Panc1 (cell line): Measurements from ENCODE around the gene MMP17. TPM values are rescaled to one million over a fixed set of nuclear protein-coding genes. Genes with fewer than 3 reads are reported as not detected.

Source experiments
- ATAC-seq: fragments of 200-7000 bp; cut with Tn5 transposase; 2 replicates; pipeline ENCODE4 v1.9.1; 2020; ENCODE audit warnings: mild to moderate bottlenecking, moderate library complexity
- BruUV-seq: library from RNA; stranded (reverse); fragments of 400-500 nt; replicated peaks from 2 replicates; lab custom pipeline; 2021; lab: Mats Ljungman, UMichigan
- CTCF ChIA-PET: fragments of 300-600 bp; sonication (Branson Sonifier 250); formaldehyde crosslinking; loops from one replicate; lab custom pipeline; 2022; ENCODE audit warnings: antibody characterized with exemption; lab: Charles Lee
- POLR2A ChIA-PET: fragments of 300-600 bp; sonication (Branson Sonifier 250); formaldehyde crosslinking; loops from one replicate; lab custom pipeline; 2022; ENCODE audit warnings: antibody characterized with exemption; lab: Charles Lee
- DNase-seq: peaks from one replicate; pipeline ENCODE4 v3.0.0-alpha.2; 2010; ENCODE audit warnings: low read depth, low spot score
- H3K27ac ChIP-seq: 2 replicates; pipeline ENCODE4 v1.5.1; 2011; ENCODE audit warnings: mild to moderate bottlenecking, low read length, inconsistent platforms
- H3K27me3 ChIP-seq: fragments of 200-500 bp; sonication (Bioruptor generic); 2 replicates; pipeline ENCODE4 v1.6.0; 2014; ENCODE audit warnings: low read length, inconsistent platforms; ENCODE audit not compliant: control insufficient read depth, insufficient read depth
- H3K36me3 ChIP-seq: fragments of 200-500 bp; sonication (Bioruptor generic); 2 replicates; pipeline ENCODE4 v1.5.1; 2014; ENCODE audit warnings: inconsistent platforms, mild to moderate bottlenecking, low read length, moderate library complexity; ENCODE audit not compliant: control insufficient read depth, insufficient read depth
- H3K4me1 ChIP-seq: 2 replicates; pipeline ENCODE4 v1.5.1; 2011; ENCODE audit warnings: inconsistent platforms, mild to moderate bottlenecking, low read length, moderate library complexity; ENCODE audit not compliant: control insufficient read depth, insufficient read depth
- H3K4me3 ChIP-seq, 2 experiments: 2 replicates each; pipeline ENCODE4 v1.5.1; 2011 to 2012; ENCODE audit warnings: low read depth in 2 of 2, low read length in 2 of 2, mild to moderate bottlenecking in 2 of 2, inconsistent platforms in 1 of 2, moderate library complexity in 1 of 2
- H3K9me3 ChIP-seq: fragments of 200-500 bp; sonication (Bioruptor generic); 2 replicates; pipeline ENCODE4 v1.5.1; 2014; ENCODE audit warnings: low read depth, mild to moderate bottlenecking, inconsistent platforms, low read length, moderate library complexity; ENCODE audit not compliant: control insufficient read depth, insufficient read depth
- CTCF ChIP-seq: fragments of 450-650 bp; IDR thresholded peaks from 2 replicates; pipeline ENCODE4 v1.5.1; 2017; ENCODE audit warnings: mild to moderate bottlenecking
- POLR2AphosphoS5 ChIP-seq: IDR thresholded peaks from 2 replicates; pipeline ENCODE4 v1.6.1; 2012; ENCODE audit warnings: mild to moderate bottlenecking, low read depth, low read length, moderate library complexity
- REST ChIP-seq, 2 experiments: IDR thresholded peaks; 2 replicates each; pipeline ENCODE4 v1.6.1; 2011 to 2012; ENCODE audit warnings: low read depth in 2 of 2, control low read depth in 1 of 2, low read length in 1 of 2, mild to moderate bottlenecking in 1 of 2, moderate library complexity in 1 of 2; ENCODE audit not compliant: insufficient read depth in 1 of 2
- SIN3A ChIP-seq: IDR thresholded peaks from 2 replicates; pipeline ENCODE4 v1.6.1; 2012; ENCODE audit warnings: low read depth, mild to moderate bottlenecking, low read length, moderate library complexity, borderline replicate concordance; ENCODE audit not compliant: insufficient read depth
- TCF7L2 ChIP-seq: IDR thresholded peaks from 2 replicates; pipeline ENCODE4 v1.6.1; 2011; ENCODE audit warnings: mild to moderate bottlenecking, low read depth, low read length, inconsistent platforms
- in situ Hi-C: cut with HindIII; loops from 2 replicates; pipeline ENCODE4 v1.10.0; 2016; ENCODE audit warnings: low sequenced_read_pairs, low pct_unique_long_range_greater_than_20kb
- intact Hi-C: fragments of 100-400 bp; cut with micrococcal nuclease; formaldehyde crosslinking; loops from one replicate; pipeline ENCODE4 v1.10.0; 2022; ENCODE audit not compliant: unreplicated experiment
- total RNA-seq: library from RNA; stranded (reverse); gene quantifications from one replicate; pipeline ENCODE4 v1.2.1, GENCODE V29; 2021; ENCODE audit not compliant: unreplicated experiment

Gene MMP17
- total RNA-seq, 1 experiment from 2014 or later = 30.0 TPM

- POLR2A ChIA-PET = no interaction called here
- intact Hi-C loops (no loop called here), in situ Hi-C loops (no loop called here)
- no TSS peak for BruUV-seq
- CTCF ChIA-PET = no interaction called here
- H3K4me1 ChIP-seq = peaks cover 19% of the 10 kb centered on the region
- H3K36me3 ChIP-seq = no peaks in the 10 kb centered on the region; the same call in 1 of the 2 replicates
- DNase-seq (no peak), ATAC-seq (no peak)
- TF ChIP-seq CTCF (no peak), SIN3A (no peak), POLR2AphosphoS5 (no peak), TCF7L2 (no peak), REST (IDR thresholded peaks at IDR 0.05; ENCODE audit: insufficient read depth in 1 of 2, low read depth in 2 of 2, low read length in 1 of 2) (no peak)
- no peak overlapping the region for H3K27ac ChIP-seq
- H3K4me3 ChIP-seq = peak overlapping the region in 1 of 2 experiments; percentile 76; a peak in 1 of 4 replicates
- no peaks in the 10 kb centered on the region for H3K9me3 ChIP-seq
- H3K27me3 ChIP-seq = no peaks in the 10 kb centered on the region
Measured at GRCh38 chr12:131833288-131833895, 5.2 kb downstream of the MMP17 start.

GRCh38 chr12:131833896-131834641 lies 5.9 kb downstream of the MMP17 start:
- H3K36me3 ChIP-seq = no peaks in the 10 kb centered on the region; the same call in 1 of the 2 replicates
- H3K9me3 ChIP-seq = no peaks in the 10 kb centered on the region
- DNase-seq (no peak), ATAC-seq (no peak)
- no peaks in the 10 kb centered on the region for H3K27me3 ChIP-seq
- BruUV-seq = no TSS peak
- ChIA-PET POLR2A (no interaction called here), CTCF (no interaction called here)
- H3K4me1 ChIP-seq = peaks cover 19% of the 10 kb centered on the region
- H3K4me3 ChIP-seq = no peak overlapping the region
- H3K27ac ChIP-seq = no peak overlapping the region
- intact Hi-C loops = no loop called here
- no peak for TF ChIP-seq REST (IDR thresholded peaks at IDR 0.05; ENCODE audit: insufficient read depth in 1 of 2, low read depth in 2 of 2, low read length in 1 of 2)
- TF ChIP-seq TCF7L2 = no peak
- TF ChIP-seq CTCF = peak; percentile 86
- in situ Hi-C loops = no loop called here
